GM18502 (cell line): Measurements from ENCODE around the gene SCAMP2.

ENCODE experiments used
- ATAC-seq: cut with Tn5 transposase; IDR thresholded peaks from one replicate; pipeline ENCODE4 v1.9.1; 2021; ENCODE audit warnings: mild to moderate bottlenecking; ENCODE audit not compliant: unreplicated experiment, poor library complexity

Gene SCAMP2

DNA sequence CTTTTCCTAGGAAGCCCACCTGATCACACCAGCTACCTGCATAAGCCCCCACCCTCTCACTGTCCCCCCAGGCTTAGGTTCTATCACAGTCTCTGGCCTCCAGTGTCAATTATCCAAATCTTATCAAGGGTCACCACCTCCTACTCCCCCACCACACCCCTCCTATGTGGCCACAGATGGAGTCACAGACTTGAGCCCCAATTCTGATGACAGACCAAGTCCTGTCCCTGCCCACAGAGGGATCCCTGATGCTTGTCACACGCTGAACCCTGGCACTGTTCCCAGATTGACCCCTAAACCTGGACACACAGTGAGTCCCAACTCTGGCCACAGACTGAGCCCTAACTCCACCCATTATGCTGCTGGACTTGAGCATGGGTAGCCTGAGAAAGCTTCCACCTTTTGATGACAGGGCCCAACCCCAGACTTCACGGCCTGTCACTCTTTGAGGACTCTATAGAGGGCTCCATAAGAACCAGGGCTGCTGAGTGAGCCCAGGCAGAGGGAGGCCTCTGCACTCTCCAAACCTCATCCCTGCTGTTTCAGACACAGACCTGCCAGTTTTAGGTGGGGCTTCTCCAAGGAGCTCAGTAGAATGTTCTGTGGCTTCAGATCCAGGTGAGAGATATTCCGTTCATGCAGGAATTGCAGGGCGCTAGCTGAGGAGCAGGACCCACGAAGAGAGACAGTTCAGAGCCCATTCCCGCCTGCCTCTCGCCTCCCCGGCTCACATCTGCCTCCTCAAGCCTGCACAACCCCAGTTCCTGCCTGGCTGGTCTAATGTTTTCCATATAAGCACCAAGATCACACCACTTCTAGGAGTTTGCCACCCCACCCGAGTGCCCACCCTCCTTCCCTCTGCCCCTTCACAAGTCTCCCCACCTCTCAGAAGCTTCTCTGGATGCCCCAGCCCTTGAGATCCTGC lies 32.1 kb downstream of the SCAMP2 start:
- ATAC-seq = no peak

DNA sequence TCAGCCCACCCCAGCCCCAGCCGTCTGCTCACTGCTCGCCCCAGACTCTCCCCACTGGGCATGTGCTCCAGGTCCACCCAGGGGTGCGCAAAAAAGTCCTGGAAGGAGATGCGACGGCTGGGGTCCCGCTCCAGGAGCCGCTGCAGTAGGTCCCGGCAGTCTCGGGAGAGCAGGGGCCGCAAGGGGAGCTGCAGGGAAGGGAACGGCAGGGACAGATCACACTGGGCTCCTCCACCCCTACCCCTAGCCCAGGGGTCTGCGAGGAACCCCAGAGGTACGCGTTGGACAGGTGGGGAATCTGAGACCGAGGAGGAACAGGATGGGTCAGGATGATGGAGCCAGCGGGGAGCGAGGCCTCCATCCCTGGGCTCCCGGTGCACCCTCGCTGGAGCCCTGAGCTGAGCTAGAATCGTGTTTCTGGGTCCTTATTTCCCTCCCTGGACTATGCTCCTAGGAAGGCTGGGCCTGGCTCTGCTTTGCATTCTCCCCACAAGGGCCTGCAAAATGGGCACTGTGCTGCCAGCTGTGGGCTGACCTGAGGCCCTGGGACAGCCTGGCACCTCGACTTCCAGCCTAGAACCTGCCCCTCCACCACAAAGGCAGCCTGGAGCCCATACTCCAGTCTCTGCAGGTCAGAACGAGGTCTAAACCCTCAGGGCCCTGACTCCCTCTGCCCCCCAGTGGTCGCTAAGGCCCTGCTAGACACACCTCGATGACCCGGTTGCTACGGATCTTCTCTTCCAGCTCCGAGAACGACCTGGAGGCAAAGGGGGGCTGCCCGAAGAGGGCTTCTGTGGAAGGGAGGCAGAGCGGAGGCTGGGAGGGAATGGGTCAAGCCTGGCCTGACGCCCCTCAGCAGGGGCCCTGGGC lies 33.4 kb downstream of the SCAMP2 start:
- ATAC-seq = no peak

- no peak for ATAC-seq
Observed at GRCh38 chr15:74838746-74839525, 34.2 kb downstream of the SCAMP2 start.

- no peak for ATAC-seq
Observed at GRCh38 chr15:74838137-74838516, 35.0 kb downstream of the SCAMP2 start.

GRCh38 chr15:74837482-74838136 lies 35.6 kb downstream of the SCAMP2 start:
- ATAC-seq = no peak

- ATAC-seq = no peak
Observed at GRCh38 chr15:74836846-74837245, 36.3 kb downstream of the SCAMP2 start.

DNA sequence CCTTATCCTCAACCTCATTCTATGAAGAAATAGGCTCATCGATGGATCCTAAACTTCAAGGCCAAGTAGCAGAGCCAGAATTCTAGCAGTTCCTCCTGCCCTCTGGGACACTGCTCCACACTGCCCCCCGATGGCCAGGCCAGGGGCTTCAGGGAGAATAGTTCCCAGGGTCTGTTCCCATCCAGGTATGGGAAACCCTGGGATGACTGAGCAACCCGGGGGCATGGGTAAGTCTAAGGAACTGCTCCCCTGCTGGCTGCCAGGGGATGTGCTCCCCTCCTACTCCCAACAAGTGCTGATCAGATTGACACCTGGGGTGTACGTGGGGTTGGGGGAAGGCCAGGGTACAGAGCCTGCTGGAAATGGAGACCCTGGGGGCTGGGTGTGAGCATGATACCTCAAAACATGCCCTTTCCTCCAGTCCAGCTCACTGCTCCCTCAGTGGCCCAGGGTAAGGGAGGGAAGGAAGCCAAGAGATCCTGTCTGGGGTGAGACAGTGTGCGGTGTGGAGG lies 37.8 kb downstream of the SCAMP2 start:
- ATAC-seq = no peak

GRCh38 chr15:74833376-74834107 lies 39.6 kb downstream of the SCAMP2 start:
- no peak for ATAC-seq

DNA sequence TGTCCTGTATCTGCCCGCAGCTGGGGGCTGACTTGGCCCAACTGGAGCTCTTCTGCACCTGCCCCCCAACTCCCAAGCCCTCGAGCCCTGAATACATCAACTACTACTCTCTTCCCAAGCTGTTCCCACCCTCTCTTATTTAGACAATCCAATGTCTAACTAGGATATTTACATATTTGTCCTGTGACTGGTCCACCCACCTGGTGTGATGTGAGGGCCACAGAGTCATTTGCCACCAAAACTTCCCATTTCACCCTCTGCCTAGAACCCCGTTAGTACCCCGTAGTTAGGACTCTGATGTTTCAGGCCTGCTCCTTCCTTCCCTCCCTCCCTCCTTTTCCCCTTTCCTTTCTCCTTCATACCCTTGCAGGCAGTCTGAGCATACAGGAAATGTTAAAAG lies 40.3 kb downstream of the SCAMP2 start:
- ATAC-seq = no peak

DNA sequence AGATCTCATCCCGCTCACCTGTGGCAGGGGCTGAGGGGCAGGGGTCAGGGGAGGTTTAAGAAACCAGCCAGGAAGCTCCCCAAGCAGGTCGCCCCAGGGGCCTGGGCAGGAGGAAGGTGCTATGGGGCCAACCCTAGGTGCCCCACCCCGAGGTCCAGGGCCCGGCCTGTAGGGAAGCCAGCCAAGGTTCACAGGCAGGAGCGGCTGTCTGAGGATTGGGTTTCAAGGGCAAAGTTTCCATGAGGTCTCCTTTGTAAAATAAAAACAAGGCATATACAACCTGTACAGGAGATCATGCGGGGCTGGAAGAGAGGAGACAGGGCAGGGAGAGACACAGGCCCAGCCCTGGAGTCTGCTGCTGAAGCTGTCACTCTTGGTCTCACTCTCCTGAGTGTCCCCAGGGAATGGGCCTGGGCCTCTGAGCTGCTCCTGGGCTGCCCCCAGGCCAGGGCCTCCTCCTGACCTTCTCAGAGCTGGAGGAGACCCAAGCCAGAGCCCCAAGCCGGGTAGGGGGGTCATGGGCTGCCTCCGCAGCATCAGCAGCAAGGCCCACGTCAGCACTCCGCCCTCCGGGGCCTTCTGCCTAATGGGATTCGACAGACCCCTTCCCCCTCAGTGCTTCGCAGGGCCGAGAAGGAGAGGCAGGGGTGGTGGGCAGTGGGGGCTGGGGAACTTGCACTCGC lies 41.2 kb downstream of the SCAMP2 start:
- no peak for ATAC-seq

GRCh38 chr15:74830868-74831267 lies 42.3 kb downstream of the SCAMP2 start:
- no peak for ATAC-seq

DNA sequence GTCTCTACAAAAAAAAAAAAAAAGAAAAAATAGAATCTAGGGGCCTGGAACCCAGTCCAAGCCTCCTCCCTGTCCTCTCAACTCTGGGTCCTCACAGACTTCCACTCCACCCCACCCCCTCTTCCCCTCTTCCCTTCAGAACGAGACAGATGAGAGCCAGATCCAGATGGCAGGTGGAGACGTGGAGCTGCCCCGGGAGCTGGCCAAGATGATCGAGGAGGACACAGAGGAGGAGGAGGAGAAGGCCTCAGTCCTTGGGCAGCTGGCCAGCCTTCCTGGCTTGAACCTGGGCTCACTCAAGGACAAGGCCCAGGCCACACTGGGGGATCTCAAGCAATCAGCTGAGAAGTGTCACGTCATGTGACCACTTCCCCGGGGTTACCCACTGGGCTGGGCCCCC lies 43.2 kb downstream of the SCAMP2 start:
- no peak for ATAC-seq

DNA sequence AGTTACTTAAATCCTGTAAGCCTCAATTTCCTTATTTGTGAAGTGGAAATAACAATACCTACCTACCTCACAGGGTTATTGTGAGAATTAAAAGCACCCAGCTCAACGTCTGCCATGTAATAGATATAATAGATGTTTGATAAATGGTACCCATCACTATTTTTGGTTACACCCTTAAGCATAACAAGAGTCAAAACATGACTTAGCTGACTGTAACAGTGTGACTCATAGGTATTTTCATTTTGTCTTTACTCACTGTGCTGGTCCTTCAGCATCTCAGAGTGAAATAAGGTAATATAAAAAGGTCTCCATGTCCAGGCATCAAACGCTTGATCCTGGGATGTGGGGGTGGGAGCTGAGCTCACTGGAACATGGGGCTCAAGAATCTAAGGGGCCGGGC lies 43.7 kb downstream of the SCAMP2 start:
- ATAC-seq = no peak

- no peak for ATAC-seq
Observed at GRCh38 chr15:74828835-74829234, 44.3 kb downstream of the SCAMP2 start.

DNA sequence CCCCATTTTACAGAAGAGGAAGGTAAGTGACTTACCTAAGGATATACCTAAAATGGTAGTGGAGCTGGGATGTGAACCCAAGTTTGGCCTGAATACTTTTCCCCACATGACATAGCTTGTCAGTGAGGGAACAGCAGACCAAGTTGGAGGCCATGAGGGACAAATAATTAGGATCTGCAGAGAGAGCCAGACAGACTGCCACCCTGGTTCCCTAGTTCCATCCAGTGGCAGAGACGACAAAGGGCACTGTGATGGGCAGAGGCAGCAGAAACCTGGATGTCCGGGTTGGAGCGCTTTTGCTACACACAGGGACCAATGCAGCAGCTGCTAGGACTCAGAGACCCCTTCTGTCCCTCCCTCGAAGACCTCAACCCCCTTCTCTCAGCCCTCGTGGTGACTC lies 45.6 kb downstream of the SCAMP2 start:
- no peak for ATAC-seq

- no peak for ATAC-seq
Observed at GRCh38 chr15:74826921-74827320, 46.2 kb downstream of the SCAMP2 start.

DNA sequence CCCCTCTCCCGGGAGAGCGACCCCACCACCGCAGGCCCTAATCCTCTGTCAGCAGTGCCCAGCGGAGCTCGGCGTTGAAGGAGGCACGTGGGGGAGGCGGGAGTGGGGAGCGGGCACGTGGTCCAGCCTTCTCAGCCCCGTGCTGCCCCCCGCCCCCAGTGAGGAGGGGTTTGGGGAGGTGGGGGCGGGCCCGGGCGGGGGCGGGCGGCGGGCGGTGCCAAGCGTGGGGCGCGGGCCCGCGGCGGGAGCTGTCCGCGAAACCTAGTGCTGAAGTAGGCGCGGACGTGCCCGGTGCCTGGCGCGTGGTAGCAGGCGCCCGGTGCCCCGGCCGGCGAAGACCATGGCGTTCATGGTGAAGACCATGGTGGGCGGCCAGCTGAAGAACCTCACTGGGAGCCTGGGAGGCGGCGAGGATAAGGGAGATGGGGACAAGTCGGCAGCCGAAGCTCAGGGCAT lies 46.8 kb downstream of the SCAMP2 start, which contains the start of gene CPLX3:
Gene CPLX3, plus strand, starts transcription at position 264 of the 456 bp plus-strand sequence. Its CDS starts 77 bp downstream, at position 341.
- ATAC-seq = no peak

DNA sequence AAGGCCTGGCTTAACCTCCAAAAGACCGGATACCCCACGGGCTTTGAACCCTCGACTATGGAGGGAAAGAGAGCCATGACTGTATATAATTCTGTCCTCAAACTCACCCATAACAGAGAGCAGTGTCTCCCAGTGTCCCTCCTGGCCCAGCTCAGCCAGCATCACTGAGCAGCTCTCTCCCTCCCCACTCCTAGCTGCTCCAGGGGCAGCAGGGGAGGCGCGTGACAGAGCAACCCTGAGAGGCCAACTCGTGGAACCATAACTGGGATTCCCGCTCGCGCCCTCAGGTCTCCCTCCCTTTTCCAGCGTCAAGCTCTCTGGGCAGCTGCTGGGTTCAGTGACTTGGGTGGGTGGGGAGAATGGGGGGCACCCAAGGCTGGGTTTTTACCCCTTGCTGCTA lies 47.3 kb downstream of the SCAMP2 start:
- ATAC-seq = no peak
